HG03469 (cell line): Measurements from ENCODE around the gene TNIP1.

ENCODE experiments used
- ATAC-seq: cut with Tn5 transposase; IDR thresholded peaks from one replicate; pipeline ENCODE4 v1.9.1; 2021; ENCODE audit warnings: mild to moderate bottlenecking, moderate library complexity, moderate number of reproducible peaks; ENCODE audit not compliant: unreplicated experiment

TNIP1 gene

GRCh38 chr5:151067632-151068432, 13.0 kb downstream of the TNIP1 start:
- ATAC-seq, result no peak

GRCh38 chr5:151066920-151067319, 13.9 kb downstream of the TNIP1 start:
- no peak for ATAC-seq

- no peak for ATAC-seq
Measured at GRCh38 chr5:151065609-151066008, 15.2 kb downstream of the TNIP1 start.

GRCh38 chr5:151064916-151065499, 15.8 kb downstream of the TNIP1 start:
- no peak for ATAC-seq

GRCh38 chr5:151063142-151063989, 17.5 kb downstream of the TNIP1 start:
- ATAC-seq, result no peak

- no peak for ATAC-seq
Measured at GRCh38 chr5:151062405-151063141, 18.3 kb downstream of the TNIP1 start.

GRCh38 chr5:151060742-151061141, 20.1 kb downstream of the TNIP1 start:
- ATAC-seq, result no peak

GRCh38 chr5:151058891-151059489, 21.8 kb downstream of the TNIP1 start:
- no peak for ATAC-seq

- no peak for ATAC-seq
Measured at GRCh38 chr5:151058301-151058700, 22.5 kb downstream of the TNIP1 start.

GRCh38 chr5:151056379-151057325, 24.2 kb downstream of the TNIP1 start:
- ATAC-seq, result no peak

- ATAC-seq, result no peak
Measured at GRCh38 chr5:151055336-151055735, 25.5 kb downstream of the TNIP1 start.

- no peak for ATAC-seq
Measured at GRCh38 chr5:151054709-151055108, 26.1 kb downstream of the TNIP1 start.

GRCh38 chr5:151053796-151054462, 26.9 kb downstream of the TNIP1 start:
- no peak for ATAC-seq

GRCh38 chr5:151052836-151053235, 28.0 kb downstream of the TNIP1 start:
- no peak for ATAC-seq

- ATAC-seq, result no peak
Measured at GRCh38 chr5:151051931-151052608, 28.8 kb downstream of the TNIP1 start.

GRCh38 chr5:151051066-151051930, 29.5 kb downstream of the TNIP1 start:
- ATAC-seq, result no peak

GRCh38 chr5:151048526-151048925, 32.3 kb downstream of the TNIP1 start:
- no peak for ATAC-seq
